Neuronal stem cell (in vitro differentiated cells): ENCODE data around the gene CALM1.

Experiments used
- DNase-seq: peaks from one replicate; pipeline ENCODE4 v3.0.0-alpha.2; 2013; ENCODE audit warnings: low spot score
- H2AFZ ChIP-seq: one replicate; pipeline ENCODE4 v1.6.1; 2013; ENCODE audit warnings: mild to moderate bottlenecking, low read length, inconsistent platforms
- H2AK5ac ChIP-seq: 2 replicates; pipeline ENCODE4 v1.6.1; 2013; ENCODE audit warnings: low read depth, mild to moderate bottlenecking, inconsistent platforms, low read length, moderate library complexity, mixed read lengths
- H2BK120ac ChIP-seq: 2 replicates; pipeline ENCODE4 v1.6.1; 2013; ENCODE audit warnings: low read depth, mild to moderate bottlenecking, inconsistent platforms, low read length, moderate library complexity, mixed read lengths
- H2BK12ac ChIP-seq: one replicate; pipeline ENCODE4 v1.6.1; 2013; ENCODE audit warnings: low read length, inconsistent platforms
- H2BK15ac ChIP-seq: 2 replicates; pipeline ENCODE4 v1.6.1; 2013; ENCODE audit warnings: mild to moderate bottlenecking, low read length, inconsistent platforms, mixed read lengths
- H2BK5ac ChIP-seq: one replicate; pipeline ENCODE4 v1.6.1; 2013; ENCODE audit warnings: inconsistent platforms, mild to moderate bottlenecking, low read length, moderate library complexity
- H3K14ac ChIP-seq: one replicate; pipeline ENCODE4 v1.6.1; 2013; ENCODE audit warnings: low read length, inconsistent platforms
- H3K18ac ChIP-seq: 2 replicates; pipeline ENCODE4 v1.6.1; 2013; ENCODE audit warnings: low read length, inconsistent platforms
- H3K23ac ChIP-seq: 2 replicates; pipeline ENCODE4 v1.6.1; 2013; ENCODE audit warnings: low read depth, mild to moderate bottlenecking, mixed read lengths, low read length, inconsistent platforms; ENCODE audit not compliant: poor library complexity
- H3K27ac ChIP-seq: replicated peaks from 3 replicates; pipeline ENCODE4 v1.5.1; 2013; ENCODE audit warnings: low read length, inconsistent platforms
- H3K27me3 ChIP-seq, 3 experiments: 2 replicates each; pipeline ENCODE4 v1.6.1; 2013; ENCODE audit warnings: low read length in 3 of 3, mild to moderate bottlenecking in 2 of 3, inconsistent platforms in 1 of 3, low read depth in 1 of 3, mixed read lengths in 1 of 3, moderate library complexity in 1 of 3; ENCODE audit not compliant: control insufficient read depth in 3 of 3, insufficient read depth in 3 of 3
- H3K36me3 ChIP-seq, 2 donors: replicated peaks in 1 of 2; 2 replicates each; pipeline ENCODE4 v1.6.1; 2013; ENCODE audit warnings: low read length in 2 of 2; ENCODE audit not compliant: control insufficient read depth in 2 of 2, insufficient read depth in 2 of 2
- H3K4ac ChIP-seq: 2 replicates; pipeline ENCODE4 v1.6.1; 2013; ENCODE audit warnings: inconsistent platforms, mild to moderate bottlenecking, low read length, moderate library complexity
- H3K4me1 ChIP-seq, 2 donors: 1 replicate in 1 of 2; 2 replicates in 1 of 2; pipeline ENCODE4 v1.6.1; 2013; ENCODE audit warnings: low read length in 2 of 2, low read depth in 1 of 2; ENCODE audit not compliant: control insufficient read depth in 2 of 2, insufficient read depth in 1 of 2
- H3K4me2 ChIP-seq: one replicate; pipeline ENCODE4 v1.6.1; 2013; ENCODE audit warnings: mild to moderate bottlenecking, low read length, inconsistent platforms; ENCODE audit not compliant: insufficient read depth, poor library complexity, severe bottlenecking
- H3K4me3 ChIP-seq, 2 donors: 2 replicates each; pipeline ENCODE4 v1.5.1; 2013; ENCODE audit warnings: low read length in 2 of 2, mild to moderate bottlenecking in 2 of 2, inconsistent platforms in 1 of 2, moderate library complexity in 1 of 2
- H3K79me1 ChIP-seq: one replicate; pipeline ENCODE4 v1.6.1; 2013; ENCODE audit warnings: low read depth, mild to moderate bottlenecking, inconsistent platforms, low read length, moderate library complexity
- H3K9ac ChIP-seq: one replicate; pipeline ENCODE4 v1.6.1; 2013; ENCODE audit warnings: mild to moderate bottlenecking, low read depth, low read length, inconsistent platforms; ENCODE audit not compliant: poor library complexity
- H3K9me3 ChIP-seq, 2 donors: replicated peaks in 1 of 2; 2 replicates each; pipeline versions ENCODE3 to v1.6.1; 2013; ENCODE audit warnings: low read length in 2 of 2, mild to moderate bottlenecking in 2 of 2, inconsistent platforms in 1 of 2, low read depth in 1 of 2, mixed read lengths in 1 of 2, moderate library complexity in 1 of 2; ENCODE audit not compliant: control insufficient read depth in 2 of 2, insufficient read depth in 1 of 2
- H4K8ac ChIP-seq: one replicate; pipeline ENCODE4 v1.6.1; 2013; ENCODE audit warnings: low read depth, mild to moderate bottlenecking, inconsistent platforms, low read length, moderate library complexity
- H4K91ac ChIP-seq: one replicate; pipeline ENCODE4 v1.6.1; 2013; ENCODE audit warnings: low read length, low read depth, mild to moderate bottlenecking, inconsistent platforms; ENCODE audit not compliant: poor library complexity
- WGBS, 2 donors: extraction: QIAGEN DNeasy Blood & Tissue Kit; methylation state at CpG; one replicate each; pipeline ENCODE4 v1.1.7; 2013; ENCODE audit warnings: missing lambda C conversion rate in 2 of 2, mixed read lengths in 1 of 2; ENCODE audit not compliant: insufficient read length in 2 of 2, insufficient replicate concordance in 1 of 2; ENCODE audit errors: extremely low coverage in 2 of 2; 5-methylcytosine and 5-hydroxymethylcytosine counted together

CALM1 gene

DNA sequence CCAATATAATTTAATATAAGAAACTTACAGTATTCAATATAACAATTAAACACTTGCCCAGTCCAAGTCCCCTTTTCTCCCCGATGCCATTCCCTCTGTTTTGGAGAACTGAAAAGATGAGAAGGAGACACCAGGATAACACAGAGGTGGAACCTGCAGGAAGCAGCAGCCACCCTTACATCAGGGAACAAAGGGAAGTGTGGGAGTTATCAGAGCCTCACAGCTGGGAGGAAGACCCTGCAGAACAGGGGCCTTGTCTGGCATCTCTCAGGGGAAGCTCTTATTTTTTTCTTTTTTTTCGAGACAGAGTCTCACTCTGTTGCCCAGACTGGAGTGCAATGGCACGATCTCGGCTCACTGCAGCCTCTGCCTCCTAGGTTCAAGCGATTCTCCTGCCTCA, 52.6 kb downstream of the CALM1 start:
- peaks cover 0 to 3% of the 10 kb centered on the region in 2 donors for H3K4me1 ChIP-seq
- H2BK12ac ChIP-seq, result no peak overlapping the region
- H2BK15ac ChIP-seq, result no peak overlapping the region
- H3K4me2 ChIP-seq, result no peak overlapping the region
- no CpG with 5 or more reads among the region's 5 CpGs for WGBS, 2 donors
- H2BK5ac ChIP-seq, result no peak overlapping the region
- H3K9ac ChIP-seq, result no peak overlapping the region
- H3K27ac ChIP-seq, result no peak overlapping the region
- no peak overlapping the region for H4K91ac ChIP-seq
- H4K8ac ChIP-seq, result no peak overlapping the region
- DNase-seq, result no peak
- no peak overlapping the region for H2AK5ac ChIP-seq
- H3K9me3 ChIP-seq, result peaks cover 4 to 7% of the 10 kb centered on the region in 2 donors
- no peak overlapping the region for H2AFZ ChIP-seq
- no peak overlapping the region for H3K4me3 ChIP-seq
- H3K36me3 ChIP-seq, result no peaks in the 10 kb centered on the region
- H3K23ac ChIP-seq, result no peak overlapping the region
- no peak overlapping the region for H3K4ac ChIP-seq
- no peaks in the 10 kb centered on the region for H3K79me1 ChIP-seq
- no peak overlapping the region for H2BK120ac ChIP-seq
- no peaks in the 10 kb centered on the region for H3K27me3 ChIP-seq
- no peak overlapping the region for H3K18ac ChIP-seq
- no peak overlapping the region for H3K14ac ChIP-seq

DNA sequence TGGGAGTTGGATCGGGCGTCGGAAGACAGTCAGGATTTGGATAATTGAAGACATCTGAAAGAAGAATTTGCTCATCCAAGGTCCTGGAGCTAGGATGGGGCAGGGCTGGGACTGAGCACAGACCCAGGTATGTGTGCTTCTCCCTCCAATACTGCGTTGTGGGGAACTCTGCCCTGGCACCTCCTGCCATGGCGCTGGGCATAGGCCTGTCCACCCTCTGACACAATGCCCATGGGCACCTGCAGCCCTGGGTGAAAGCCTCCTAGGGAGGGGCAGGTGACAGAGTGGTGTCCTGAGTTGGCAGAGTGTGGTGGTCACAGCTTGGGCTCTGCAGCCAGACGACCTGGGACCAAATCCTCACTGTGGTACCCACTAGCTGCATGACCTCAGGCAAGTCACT, 53.3 kb downstream of the CALM1 start:
- Histone ChIP-seq H4K91ac (no peak overlapping the region), H4K8ac (no peak overlapping the region), H3K36me3 (no peaks in the 10 kb centered on the region), H3K27me3 (no peaks in the 10 kb centered on the region), H2AFZ (no peak overlapping the region), H3K14ac (no peak overlapping the region), H2BK12ac (no peak overlapping the region), H3K27ac (no peak overlapping the region), H2BK15ac (no peak overlapping the region), H3K18ac (peak overlapping the region; percentile 38), H2BK120ac (no peak overlapping the region), H3K4me3 (peak overlapping the region in 1 of 2 donors; percentile 27), H2BK5ac (no peak overlapping the region), H3K4me2 (no peak overlapping the region), H3K9me3 (peaks cover 4 to 7% of the 10 kb centered on the region in 2 donors), H3K4ac (no peak overlapping the region), H2AK5ac (no peak overlapping the region), H3K79me1 (no peaks in the 10 kb centered on the region), H3K4me1 (peaks cover 5 to 9% of the 10 kb centered on the region in 2 donors), H3K9ac (no peak overlapping the region), H3K23ac (no peak overlapping the region)
- no CpG with 5 or more reads among the region's 6 CpGs for WGBS, 2 donors
- DNase-seq, result no peak

DNA sequence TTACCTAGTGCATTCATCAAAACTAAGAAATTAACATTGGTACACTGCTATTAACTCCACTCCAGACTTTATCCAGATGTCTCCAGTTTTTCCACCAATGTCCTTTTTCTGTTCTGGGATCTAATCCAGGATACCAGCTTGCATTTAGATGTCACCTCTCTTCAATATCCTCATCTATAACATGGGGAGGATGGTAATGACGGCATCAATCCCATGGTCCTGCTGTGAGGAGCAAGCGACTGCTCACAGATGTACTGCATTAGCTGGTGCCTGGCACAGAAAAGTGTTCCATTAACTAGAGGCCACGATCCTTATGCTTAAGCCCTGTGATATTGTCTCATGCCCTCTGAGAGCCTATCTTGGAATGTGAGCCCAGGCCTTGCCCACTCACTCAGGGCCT, 53.8 kb downstream of the CALM1 start:
- H3K23ac ChIP-seq, result no peak overlapping the region
- no peaks in the 10 kb centered on the region for H3K36me3 ChIP-seq
- H3K4ac ChIP-seq, result no peak overlapping the region
- H3K9ac ChIP-seq, result no peak overlapping the region
- H3K14ac ChIP-seq, result no peak overlapping the region
- H2AK5ac ChIP-seq, result peak overlapping the region; percentile 38
- no peak overlapping the region for H2AFZ ChIP-seq
- no peak overlapping the region for H2BK5ac ChIP-seq
- DNase-seq, result no peak
- no peak overlapping the region for H4K8ac ChIP-seq
- no peak overlapping the region for H2BK12ac ChIP-seq
- H3K4me3 ChIP-seq, result no peak overlapping the region
- H3K18ac ChIP-seq, result no peak overlapping the region
- no peak overlapping the region for H3K4me2 ChIP-seq
- H3K9me3 ChIP-seq, result peaks cover 4 to 7% of the 10 kb centered on the region in 2 donors
- WGBS, 2 donors, result no CpG with 5 or more reads among the region's 3 CpGs
- H2BK120ac ChIP-seq, result no peak overlapping the region
- H2BK15ac ChIP-seq, result no peak overlapping the region
- no peak overlapping the region for H3K27ac ChIP-seq
- H3K79me1 ChIP-seq, result no peaks in the 10 kb centered on the region
- H3K27me3 ChIP-seq, result no peaks in the 10 kb centered on the region
- no peak overlapping the region for H4K91ac ChIP-seq
- H3K4me1 ChIP-seq, result peaks cover 8 to 11% of the 10 kb centered on the region in 2 donors

DNA sequence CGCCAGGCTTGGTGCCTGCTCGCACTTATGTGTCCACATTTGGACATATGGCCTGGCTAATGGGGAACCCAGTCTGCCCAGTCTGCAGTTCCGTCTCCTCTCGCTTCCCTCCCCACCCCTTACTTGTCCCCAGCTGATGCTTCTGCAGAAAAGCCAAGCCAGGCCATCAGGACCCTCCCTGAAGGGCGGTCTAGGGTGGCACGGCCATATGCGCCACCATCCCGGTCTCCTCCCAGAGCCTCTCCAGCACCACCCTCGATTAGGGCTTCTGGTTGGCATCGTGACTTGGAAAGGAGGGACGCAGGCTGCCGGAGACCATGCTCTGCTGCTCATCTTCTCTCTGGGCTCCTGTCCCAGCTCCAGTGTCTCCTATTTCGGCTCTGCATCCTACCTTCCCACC, 54.6 kb downstream of the CALM1 start:
- Histone ChIP-seq H3K27me3 (no peaks in the 10 kb centered on the region), H3K14ac (no peak overlapping the region), H4K8ac (no peak overlapping the region), H3K4me3 (no peak overlapping the region), H2BK120ac (no peak overlapping the region), H2AK5ac (peak overlapping the region; percentile 38), H2AFZ (no peak overlapping the region), H3K9ac (no peak overlapping the region), H3K4me2 (no peak overlapping the region), H3K79me1 (no peaks in the 10 kb centered on the region), H3K4ac (no peak overlapping the region), H3K9me3 (peaks cover 4 to 7% of the 10 kb centered on the region in 2 donors), H3K23ac (no peak overlapping the region), H3K18ac (peak overlapping the region; percentile 46), H2BK12ac (no peak overlapping the region), H3K4me1 (peaks cover 12 to 14% of the 10 kb centered on the region in 2 donors), H2BK15ac (peak overlapping the region; percentile 0), H2BK5ac (no peak overlapping the region), H4K91ac (no peak overlapping the region), H3K36me3 (no peaks in the 10 kb centered on the region), H3K27ac (no peak overlapping the region)
- no peak for DNase-seq
- WGBS, 2 donors, result no CpG with 5 or more reads among the region's 13 CpGs
